ENCODE measurements around the gene KIF13A.
"Not testable (repeated sequence)": the region's sequence is repeated elsewhere in the genome, so short reads cannot be mapped to it uniquely, and the experiment has no call there.

KIF13A gene

GRCh38 chr6:17987447-17987696 is at the start of gene KIF13A:
KIF13A (minus strand) TSS chr6:17987635; CDS start chr6:17987463, 172 bp downstream.
- DNase-seq: peak in 2 of 56 donors; percentile 51 to 66

GRCh38 chr6:18036781-18037180 is 49.3 kb upstream of the KIF13A start:
- DNase-seq: no peak

GRCh38 chr6:18035330-18035854 is 48.0 kb upstream of the KIF13A start:
- DNase-seq: no peak

- DNase-seq: no peak
Observed at GRCh38 chr6:18034798-18035202, 47.4 kb upstream of the KIF13A start.

GRCh38 chr6:18031680-18032256 is 44.3 kb upstream of the KIF13A start:
- DNase-seq: no peak

GRCh38 chr6:18031189-18031588 is 43.8 kb upstream of the KIF13A start:
- DNase-seq: no peak

GRCh38 chr6:18028332-18028731 is 40.9 kb upstream of the KIF13A start:
- DNase-seq: no peak

- no peak for DNase-seq
Observed at GRCh38 chr6:18025596-18025995, 38.2 kb upstream of the KIF13A start.

- no peak for DNase-seq
Observed at GRCh38 chr6:18024876-18025275, 37.4 kb upstream of the KIF13A start.

- no peak for DNase-seq
Observed at GRCh38 chr6:18023891-18024290, 36.5 kb upstream of the KIF13A start.

- peak in 3 of 56 donors; percentile 2 to 32 (median 5) for DNase-seq
Observed at GRCh38 chr6:18022398-18023231, 35.2 kb upstream of the KIF13A start.

GRCh38 chr6:18021166-18021850 is 33.9 kb upstream of the KIF13A start:
- DNase-seq: no peak

- not testable (repeated sequence) for DNase-seq
Observed at GRCh38 chr6:18020545-18020944, 33.1 kb upstream of the KIF13A start.

GRCh38 chr6:18019539-18020534 is 32.4 kb upstream of the KIF13A start:
- no peak for DNase-seq

GRCh38 chr6:18019133-18019532 is 31.7 kb upstream of the KIF13A start:
- not testable (repeated sequence) for DNase-seq

GRCh38 chr6:18016698-18017097 is 29.3 kb upstream of the KIF13A start:
- DNase-seq: no peak

GRCh38 chr6:18016133-18016532 is 28.7 kb upstream of the KIF13A start:
- DNase-seq: no peak

GRCh38 chr6:18011287-18011686 is 23.9 kb upstream of the KIF13A start:
- DNase-seq: no peak

GRCh38 chr6:18010540-18010939 is 23.1 kb upstream of the KIF13A start:
- not testable (repeated sequence) for DNase-seq

- peak in 1 of 56 donors; percentile 15 for DNase-seq
Observed at GRCh38 chr6:18004256-18004985, 17.0 kb upstream of the KIF13A start.
